Right lobe of liver (tissue), 4 donors: ENCODE measurements around the gene MOCOS.

Experiments used
- POLR2A ChIP-seq: fragments of 450-650 bp; IDR thresholded peaks from one replicate; pipeline ENCODE4 v1.6.1; 2017; ENCODE audit warnings: antibody characterized with exemption, mild to moderate bottlenecking
- TF ChIP-seq, protein P1 (sequence below), 4 donors: fragments of 200-600 bp in 3 of 4; fragments of 450-650 bp in 1 of 4; IDR thresholded peaks; one replicate each; pipeline versions ENCODE4 v1.5.1 to v1.8.0; 2016 to 2022; ENCODE audit warnings: antibody characterized with exemption in 4 of 4, mild to moderate bottlenecking in 2 of 4
- donor health status: DM: no; HTN: no; CAD: no.
- donor health status: DM: no; HTN: no; CAD: no.
- donor health status: DM: no; HTN: yes; CAD: no.

GRCh38 chr18:36152781-36153180 is 34.5 kb upstream of the MOCOS start:
- no peak for TF ChIP-seq POLR2A
- TF ChIP-seq, protein P1, sequence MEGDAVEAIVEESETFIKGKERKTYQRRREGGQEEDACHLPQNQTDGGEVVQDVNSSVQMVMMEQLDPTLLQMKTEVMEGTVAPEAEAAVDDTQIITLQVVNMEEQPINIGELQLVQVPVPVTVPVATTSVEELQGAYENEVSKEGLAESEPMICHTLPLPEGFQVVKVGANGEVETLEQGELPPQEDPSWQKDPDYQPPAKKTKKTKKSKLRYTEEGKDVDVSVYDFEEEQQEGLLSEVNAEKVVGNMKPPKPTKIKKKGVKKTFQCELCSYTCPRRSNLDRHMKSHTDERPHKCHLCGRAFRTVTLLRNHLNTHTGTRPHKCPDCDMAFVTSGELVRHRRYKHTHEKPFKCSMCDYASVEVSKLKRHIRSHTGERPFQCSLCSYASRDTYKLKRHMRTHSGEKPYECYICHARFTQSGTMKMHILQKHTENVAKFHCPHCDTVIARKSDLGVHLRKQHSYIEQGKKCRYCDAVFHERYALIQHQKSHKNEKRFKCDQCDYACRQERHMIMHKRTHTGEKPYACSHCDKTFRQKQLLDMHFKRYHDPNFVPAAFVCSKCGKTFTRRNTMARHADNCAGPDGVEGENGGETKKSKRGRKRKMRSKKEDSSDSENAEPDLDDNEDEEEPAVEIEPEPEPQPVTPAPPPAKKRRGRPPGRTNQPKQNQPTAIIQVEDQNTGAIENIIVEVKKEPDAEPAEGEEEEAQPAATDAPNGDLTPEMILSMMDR (IDR thresholded peaks at IDR 0.05): no peak
